LNCAP (cell line): ENCODE measurements around the gene CRISPLD2.

Source experiments
- TF ChIP-seq, protein P1 (sequence below): fragments of 450-650 bp; IDR thresholded peaks from 2 replicates; pipeline ENCODE4 v1.5.1; 2017; ENCODE audit warnings: mild to moderate bottlenecking

Gene CRISPLD2

DNA sequence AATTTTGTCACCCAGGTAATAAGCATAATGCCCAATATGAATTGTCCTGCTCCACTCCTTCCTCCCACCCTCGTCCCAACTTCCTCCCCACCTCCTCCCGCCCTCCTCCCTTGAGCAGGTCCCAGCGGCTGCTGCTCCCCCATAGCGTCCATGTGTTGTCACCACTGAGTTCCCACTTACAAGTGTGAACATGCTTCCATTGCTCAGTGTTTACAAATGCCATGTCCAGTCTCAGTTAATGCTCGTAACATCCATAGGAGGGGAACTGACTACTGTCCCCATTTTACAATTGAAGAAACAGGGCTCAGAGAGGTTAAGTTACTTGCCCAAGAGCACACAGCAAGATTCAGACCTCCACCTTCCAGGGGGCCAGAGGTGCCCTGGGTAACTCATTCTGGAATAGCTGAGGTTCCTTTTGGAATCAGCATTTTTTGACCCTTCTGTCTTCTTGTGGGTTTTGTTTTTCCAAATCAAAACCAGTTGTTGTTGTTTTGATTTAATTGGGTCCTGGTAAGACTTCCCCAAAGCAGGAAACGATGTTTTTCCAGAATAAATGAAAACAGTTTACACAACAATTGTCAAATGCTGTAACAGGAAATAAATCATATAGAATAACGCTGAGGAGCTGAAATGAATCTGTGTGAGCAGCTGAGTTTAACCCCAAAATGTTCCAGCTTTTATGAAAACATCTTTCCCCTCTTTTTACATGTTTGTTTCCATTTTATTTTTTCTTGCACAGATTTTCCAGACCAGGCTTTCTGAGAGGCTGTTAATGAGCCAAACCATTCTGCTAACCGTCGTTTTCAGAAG lies 117.6 kb downstream of the CRISPLD2 start:
- TF ChIP-seq, protein P1, sequence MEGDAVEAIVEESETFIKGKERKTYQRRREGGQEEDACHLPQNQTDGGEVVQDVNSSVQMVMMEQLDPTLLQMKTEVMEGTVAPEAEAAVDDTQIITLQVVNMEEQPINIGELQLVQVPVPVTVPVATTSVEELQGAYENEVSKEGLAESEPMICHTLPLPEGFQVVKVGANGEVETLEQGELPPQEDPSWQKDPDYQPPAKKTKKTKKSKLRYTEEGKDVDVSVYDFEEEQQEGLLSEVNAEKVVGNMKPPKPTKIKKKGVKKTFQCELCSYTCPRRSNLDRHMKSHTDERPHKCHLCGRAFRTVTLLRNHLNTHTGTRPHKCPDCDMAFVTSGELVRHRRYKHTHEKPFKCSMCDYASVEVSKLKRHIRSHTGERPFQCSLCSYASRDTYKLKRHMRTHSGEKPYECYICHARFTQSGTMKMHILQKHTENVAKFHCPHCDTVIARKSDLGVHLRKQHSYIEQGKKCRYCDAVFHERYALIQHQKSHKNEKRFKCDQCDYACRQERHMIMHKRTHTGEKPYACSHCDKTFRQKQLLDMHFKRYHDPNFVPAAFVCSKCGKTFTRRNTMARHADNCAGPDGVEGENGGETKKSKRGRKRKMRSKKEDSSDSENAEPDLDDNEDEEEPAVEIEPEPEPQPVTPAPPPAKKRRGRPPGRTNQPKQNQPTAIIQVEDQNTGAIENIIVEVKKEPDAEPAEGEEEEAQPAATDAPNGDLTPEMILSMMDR: no peak

DNA sequence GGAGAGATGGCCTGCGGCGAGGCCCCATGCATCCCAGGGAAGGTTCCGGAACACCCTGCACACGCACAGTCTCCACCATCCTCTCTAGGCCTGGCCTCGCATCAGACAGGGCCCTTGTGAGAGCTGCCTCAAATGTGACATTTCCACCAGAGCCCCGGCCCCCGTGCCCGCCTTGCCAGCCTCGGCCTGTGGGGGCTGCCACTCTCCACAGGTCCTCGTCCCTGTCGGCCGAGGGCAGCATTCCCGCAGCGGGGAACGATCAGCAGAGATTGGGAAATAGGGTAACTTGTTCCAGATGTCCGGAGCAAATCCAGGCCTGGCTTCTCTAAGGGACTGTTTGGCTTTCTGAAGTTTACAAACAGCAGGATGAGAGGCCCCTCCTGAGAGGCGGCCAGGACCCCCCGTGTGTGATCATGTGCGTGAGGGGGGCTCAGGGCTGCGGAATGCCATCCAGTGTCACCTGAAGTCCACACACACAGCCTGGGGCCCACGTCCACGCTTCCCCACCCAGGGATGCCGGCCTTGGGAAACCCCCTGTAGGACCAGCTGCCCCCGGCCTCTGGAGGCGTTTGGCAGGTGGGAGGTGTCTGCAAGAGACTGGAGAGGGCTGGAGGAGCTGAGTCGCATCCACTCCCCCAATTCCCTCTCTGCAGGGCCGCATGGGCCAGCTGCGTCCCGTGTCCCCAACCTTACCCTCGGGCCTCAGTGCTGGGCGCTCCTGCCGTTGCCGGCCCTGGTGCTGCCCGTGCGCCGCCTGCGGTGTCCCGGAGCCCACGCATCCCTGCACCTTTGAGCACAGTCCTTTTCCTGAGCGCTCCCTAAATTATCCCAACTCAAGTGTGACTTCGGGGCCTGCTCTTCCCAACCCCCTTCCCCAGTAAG lies 121.1 kb downstream of the CRISPLD2 start:
- TF ChIP-seq, protein P1: no peak

DNA sequence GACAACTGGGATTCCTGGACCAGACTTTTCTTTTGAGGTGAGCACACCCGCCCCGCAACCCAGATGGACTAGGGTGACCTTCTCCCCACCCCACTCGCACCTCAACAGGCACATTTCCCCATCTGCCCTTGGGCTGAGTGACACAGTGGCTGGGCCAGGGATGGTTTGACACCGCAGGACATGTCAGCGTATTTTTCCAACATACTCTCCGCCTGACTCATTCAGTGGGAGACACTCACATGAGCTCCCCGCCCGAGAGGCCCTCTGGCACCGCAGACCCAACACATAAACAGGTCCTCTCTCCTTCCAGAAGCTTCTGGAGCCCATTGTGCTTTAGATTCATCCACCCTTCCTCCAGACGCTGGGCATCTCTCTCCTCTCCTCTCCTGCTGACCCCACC lies 122.1 kb downstream of the CRISPLD2 start:
- TF ChIP-seq, protein P1: no peak

DNA sequence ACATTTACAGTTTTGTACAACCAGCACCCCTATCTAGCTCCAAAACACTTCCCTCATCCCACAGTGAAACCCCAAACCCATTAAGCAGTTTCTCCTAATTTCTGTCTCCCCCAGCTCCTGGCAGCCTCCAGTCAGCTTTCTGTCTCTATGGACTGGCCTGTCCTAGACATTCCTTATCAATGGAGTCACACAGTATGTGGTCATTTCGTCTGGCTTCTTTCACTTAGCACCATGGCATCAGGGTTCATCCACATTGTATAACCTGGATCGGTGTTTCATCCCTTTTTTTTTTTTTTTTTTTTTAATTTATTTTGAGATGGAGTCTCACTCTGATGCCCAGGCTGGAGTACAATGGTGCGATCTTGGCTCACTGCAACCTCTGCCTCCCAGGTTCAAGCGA lies 123.0 kb downstream of the CRISPLD2 start:
- TF ChIP-seq, protein P1: no peak

DNA sequence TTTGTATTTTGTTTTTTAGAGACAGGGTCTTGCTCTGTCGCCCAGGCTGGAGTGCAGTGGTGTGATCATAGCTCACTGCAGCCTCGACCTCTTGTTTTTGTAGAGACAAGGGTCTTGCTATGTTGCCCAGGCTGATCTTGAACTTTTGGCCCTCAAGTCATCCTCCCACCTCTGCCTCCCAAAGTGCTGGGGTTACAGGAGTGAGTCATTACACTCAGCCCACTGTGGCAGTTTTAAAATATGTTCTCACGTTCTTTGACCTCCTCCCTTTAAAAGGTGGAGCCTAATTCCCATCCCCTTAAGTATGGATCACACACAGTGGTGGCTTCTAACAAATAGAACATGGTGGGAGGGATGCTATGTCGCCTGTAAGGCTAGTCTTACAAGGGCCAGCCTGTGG lies 123.8 kb downstream of the CRISPLD2 start:
- TF ChIP-seq, protein P1: no peak

DNA sequence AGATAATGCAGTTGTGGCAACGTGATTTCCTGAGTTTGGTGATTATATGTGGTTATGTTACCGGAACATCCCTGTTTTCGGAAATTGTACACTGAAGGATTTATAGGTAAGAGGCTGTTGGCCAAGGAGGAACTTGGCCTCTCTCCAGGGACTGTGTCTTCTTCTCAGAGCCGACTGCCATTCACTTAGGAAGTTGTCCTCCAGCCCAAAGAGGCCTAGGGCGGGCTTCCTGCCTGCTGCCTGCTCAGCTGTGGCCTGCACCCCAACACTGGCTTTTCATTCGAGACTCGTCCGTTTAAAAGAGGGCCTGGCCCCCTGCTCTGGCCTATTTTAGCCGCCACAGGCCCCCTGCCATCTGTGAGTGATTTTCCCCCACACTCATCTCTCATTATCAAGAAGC lies 127.2 kb downstream of the CRISPLD2 start:
- TF ChIP-seq, protein P1: no peak

DNA sequence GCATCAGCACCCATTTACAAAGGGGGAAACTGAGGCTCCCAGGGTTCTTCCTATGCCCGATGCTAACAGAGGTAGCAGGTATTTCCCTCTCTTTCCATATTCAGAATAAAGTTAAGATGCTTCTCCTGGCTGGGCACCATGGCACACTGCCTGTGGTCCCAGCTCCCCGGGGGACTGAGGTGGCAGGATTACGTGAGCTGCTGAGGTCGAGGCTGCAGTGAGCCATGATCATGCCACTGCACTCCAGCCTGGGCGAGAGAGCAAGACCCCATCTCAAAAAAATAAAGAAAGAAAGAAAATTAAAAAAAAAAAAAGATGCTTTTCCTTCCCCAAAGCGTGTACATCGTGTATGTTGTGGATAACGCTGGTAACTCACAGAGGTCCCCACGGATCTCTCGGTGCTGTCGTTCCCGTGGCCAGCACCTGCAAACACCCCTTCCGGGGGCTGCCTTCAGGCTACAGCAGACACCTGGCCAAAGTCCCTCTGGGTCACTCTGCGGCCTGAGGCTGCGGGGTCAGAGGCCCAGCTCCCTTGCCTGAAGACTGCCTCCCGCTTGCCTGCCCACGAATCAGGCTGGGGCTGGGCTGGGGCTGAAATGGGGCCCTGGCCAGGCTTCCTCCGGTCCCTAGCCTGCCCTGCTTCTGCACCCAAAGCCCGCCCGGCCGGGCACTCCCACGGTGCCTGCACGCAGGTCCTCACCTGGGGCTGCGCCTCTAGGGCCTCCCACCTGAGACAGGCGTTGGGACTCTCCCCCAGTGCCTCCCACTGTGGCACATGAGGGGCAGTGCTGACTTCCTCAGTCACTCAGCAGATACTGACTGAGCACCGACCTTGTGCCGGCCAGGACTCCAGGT lies 128.4 kb downstream of the CRISPLD2 start:
- TF ChIP-seq, protein P1: no peak
